Central memory CD4-positive, alpha-beta T cell (primary cell): ENCODE results near the gene ANKDD1B.
A peak's percentile ranks its signal among the peaks of the same experiment; 100 is the strongest.
"Not testable (repeated sequence)": the region's sequence is repeated elsewhere in the genome, so short reads cannot be mapped to it uniquely, and the experiment has no call there.

Source experiments
- DNase-seq: peaks from one replicate; pipeline ENCODE4 v3.0.0; 2022
- total RNA-seq, 3 experiments: gene quantifications; one replicate each; lab custom pipeline; 2026; lab: John Stamatoyannopoulos, UW

ANKDD1B gene
- total RNA-seq: 0.32 to 0.77 (median 0.49) reads per million in 3 experiments

DNA sequence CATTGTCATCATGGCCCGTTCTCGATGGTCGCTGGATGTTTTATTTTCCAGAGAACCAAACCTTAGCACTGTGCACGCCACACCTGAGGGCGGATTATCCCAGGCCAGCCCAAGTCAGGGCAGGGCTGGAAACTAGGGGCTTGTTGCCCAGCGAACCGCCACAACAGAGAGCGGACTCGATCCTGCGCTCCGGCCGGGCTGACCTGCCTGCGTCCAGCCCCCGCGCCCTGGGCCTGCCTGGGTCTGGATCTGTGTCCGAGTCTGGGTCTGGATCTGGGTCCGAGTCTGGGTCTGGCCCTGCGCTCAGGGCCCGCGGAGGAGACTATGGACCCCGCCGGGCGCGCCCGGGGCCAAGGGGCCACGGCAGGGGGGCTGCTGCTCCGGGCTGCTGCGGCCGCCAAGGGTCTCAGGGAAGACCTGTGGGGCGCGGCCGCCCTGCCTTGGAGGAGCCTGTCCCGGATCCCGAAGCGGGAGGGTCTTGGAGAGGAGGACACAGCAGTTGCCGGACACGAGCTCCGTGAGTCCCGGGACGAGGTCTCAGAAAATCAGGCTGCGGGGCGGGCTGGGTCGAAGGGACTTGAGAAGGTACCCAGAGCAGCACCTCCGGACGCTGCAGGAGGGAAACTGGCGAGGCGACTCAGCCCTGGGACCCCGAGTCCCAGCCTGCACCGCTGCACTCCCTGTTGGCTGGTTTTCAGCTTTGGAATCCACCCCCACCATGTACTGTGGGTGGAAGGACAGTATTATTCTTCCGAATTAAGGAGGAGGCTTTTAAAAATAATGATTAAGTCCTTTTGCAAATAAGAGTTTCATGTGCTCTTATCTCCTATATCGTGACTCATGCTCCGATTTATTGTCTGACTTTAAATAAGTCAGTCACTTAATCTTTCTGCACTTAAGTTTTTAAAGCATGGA lies at the start of gene ANKDD1B:
Gene ANKDD1B (plus strand): TSS at position 143 of the 915 bp plus-strand sequence. CDS start 182 bp downstream, at position 325.
- no peak for DNase-seq

DNA sequence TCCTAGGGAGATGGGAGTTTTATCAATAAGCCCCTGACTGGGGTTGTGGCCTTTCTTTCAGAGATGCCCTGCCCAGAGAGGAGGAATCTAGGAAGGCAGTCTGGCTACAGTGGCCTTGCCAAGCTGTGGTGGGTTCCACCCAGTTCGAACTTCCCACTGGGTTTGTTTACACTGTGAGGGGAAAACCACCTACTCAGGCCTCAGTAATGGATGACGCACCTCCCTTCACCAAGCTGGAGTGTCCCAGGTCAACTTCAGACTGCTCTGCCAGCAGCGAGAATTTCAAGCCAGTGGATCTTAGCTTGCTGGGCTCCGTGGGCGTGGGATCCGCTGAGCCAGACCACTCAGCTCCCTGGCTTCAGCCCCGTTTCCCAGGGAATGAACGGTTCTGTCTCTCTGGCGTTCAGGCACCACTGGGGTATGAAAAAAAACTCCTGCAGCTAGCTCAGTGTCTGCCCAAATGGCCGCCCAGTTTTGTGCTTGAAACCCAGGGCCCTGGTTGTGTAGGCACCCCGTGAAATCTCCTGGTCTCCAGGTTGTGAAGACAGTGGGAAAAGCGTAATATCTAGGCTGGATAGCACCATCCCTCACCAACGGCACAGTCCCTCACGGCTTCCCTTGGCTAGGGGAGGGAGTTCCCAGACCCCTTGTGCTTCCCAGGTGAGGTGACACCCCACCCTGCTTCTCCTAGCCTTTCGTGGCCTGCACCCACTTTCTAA lies 45.1 kb upstream of the ANKDD1B start:
- DNase-seq: not testable (repeated sequence)

DNA sequence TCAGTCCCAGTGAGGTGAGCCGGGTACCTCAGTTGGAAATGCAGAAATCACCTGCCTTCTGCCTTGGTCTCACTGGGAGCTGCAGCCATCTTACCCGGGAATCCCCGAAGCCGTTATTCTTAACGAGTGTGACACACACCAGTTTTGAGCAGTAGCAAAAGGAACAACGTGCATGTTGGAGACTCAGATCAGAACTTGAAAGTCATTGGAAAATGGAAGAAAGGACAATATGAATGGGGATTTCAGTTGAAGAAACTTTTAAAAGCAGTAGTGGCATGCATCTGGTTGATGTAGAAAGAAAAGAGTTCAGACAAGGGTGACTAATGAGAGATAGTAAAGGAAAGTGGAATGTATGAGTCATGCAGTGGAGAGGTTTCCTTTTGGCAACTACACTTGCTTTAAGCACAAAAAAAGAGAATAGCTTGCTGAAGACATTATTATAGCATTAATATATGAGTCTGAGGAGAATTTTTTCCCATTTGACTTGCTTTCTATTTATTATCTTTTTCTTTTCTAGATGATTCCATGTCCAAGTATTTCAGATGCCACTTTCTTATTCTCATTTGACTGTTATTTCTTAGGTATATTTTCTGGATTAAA lies 44.4 kb upstream of the ANKDD1B start:
- DNase-seq: peak; percentile 17

DNA sequence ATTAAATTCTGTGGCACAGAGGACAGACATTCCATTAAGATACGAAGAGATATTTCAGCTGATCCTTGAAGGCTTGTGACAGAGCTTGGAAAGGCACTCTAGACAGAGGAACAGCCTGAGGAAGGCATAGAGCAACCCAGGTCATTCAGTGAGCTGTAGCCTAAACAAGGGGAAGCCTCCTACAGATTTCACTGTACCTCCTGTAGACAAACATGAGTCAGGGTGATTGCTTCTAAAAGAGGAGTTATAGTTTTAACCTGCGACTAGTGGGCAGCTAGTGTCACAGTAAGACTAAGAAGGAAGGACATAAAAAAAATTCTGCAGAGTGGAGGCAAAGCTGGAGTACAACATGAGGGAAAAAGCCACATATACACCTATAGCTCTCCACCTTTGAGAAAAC lies 43.5 kb upstream of the ANKDD1B start:
- DNase-seq: no peak

DNA sequence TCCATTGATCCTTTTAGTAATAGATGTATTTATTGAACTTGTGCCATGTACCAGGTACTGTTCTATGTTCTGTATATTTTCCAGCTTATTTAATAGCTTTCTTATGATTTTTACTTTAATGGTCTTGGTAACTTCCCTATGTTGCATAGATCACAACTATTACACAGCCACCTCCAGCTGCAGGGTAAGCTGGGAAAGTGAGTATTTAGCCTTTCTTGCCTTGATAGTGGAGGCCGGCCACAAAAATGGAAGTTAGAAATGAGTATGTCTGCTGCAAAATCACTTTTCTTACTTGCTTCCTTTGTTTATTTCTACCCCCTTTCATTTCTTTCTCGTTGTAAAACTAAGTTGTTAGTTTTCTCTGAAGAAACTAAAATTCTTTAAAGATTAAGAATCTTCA lies 43.1 kb upstream of the ANKDD1B start:
- no peak for DNase-seq

DNA sequence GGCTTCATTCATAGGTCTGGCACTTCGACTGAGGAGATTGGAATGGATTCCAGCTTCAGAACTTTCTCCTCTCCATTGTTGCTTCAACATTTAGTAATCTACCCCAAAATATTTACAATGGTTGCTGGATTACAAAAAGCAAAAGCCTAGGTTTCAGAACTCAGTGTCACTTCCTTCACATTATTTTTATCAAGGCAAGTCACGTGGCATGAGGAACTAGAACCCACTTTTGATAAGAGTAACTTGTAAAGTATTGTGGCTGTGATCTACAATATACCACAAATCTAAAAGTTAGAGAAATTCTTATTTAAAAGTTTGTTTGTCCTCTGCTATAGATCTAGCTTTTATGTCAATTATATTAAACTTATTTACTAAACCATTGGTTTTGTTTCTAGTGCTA lies 39.7 kb upstream of the ANKDD1B start:
- DNase-seq: no peak

DNA sequence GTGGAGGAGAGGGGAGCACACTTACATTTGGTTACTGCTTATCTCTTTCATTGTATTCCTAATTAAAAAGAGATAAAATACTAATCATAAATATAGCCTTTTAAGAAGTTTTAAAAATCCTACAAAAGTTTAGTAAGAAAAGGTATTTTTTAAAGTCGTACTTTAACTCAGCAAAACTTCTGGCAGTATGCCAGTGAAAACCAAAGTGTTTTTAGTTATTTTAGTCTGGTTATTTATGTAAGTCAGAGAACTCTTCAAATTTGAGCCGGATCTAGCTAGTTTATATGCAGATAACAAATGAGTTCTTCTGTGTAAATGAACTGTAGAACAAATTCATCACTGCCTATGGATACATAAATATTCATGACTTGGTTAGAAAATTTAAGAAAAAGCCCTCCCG lies 36.5 kb upstream of the ANKDD1B start:
- no peak for DNase-seq

DNA sequence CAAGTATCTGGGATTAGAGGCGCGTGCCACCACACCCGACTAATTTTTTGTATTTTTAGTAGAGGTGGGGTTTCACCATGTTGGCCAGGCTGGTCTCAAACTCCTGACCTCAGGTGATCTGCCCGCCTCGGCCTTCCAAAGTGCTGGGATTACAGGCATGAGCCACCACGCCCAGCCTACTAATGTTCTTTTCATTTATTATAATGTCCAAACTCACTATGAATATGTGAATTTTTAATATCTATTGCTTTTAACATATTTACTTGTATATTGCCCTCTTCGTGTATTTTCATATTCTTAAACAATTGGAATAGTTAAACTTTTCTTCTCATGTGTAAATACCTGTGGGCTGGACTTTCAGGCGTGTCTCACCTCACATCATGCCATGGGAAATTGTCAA lies 33.0 kb upstream of the ANKDD1B start:
- DNase-seq: not testable (repeated sequence)

DNA sequence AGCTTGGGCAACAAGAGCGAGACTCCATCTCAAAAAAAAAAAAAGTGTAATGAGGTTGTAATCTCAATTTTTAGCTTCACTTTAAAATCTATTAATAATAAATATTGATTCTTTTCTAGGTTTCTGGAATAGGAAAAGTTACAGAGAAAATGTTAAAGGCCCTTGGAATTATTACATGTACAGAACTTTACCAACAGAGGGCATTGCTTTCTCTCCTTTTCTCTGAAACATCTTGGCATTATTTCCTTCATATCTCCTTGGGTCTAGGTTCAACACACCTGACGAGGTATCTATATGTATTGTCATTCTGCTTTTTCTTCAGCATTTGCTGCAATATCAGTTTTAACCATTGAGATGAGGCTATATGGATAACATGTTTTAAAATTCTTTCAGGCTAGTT lies 26.6 kb upstream of the ANKDD1B start:
- DNase-seq: no peak

DNA sequence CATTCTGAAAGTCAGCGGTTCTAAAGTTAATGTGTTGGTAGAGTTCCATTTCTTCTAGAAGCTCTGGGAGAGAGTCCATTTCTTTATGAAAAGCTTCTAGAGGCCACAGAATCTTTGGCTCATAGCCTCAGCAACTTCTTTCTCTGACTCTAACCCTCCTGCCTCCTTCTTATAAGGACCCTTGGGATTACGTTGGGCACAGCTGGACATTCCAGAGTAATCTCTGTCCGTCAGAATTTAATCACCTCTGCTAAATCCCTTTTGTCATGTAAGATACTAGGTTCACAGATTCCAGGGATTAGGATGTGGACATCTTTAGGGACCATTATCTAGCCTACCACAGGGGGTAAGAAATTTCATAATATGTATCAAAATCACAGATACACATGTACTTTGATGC lies 22.6 kb upstream of the ANKDD1B start:
- no peak for DNase-seq

DNA sequence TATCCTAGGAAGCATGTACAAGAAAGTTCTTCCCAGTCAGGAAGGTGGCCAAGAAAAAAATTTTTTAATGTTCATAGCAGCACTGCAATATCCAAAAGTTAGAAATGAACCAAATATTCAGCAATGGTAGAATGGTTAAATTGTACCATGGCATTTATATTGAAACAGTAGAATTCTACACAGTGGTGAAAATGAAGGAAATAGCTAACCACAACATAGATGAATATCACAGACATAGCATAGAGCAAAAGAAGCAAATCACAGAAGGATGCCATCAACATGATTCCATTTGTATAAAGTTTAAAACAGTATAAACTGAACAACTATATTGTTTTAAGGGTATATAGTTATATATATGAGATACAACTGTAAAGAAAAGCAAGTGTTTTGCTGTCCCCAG lies 10.7 kb upstream of the ANKDD1B start:
- no peak for DNase-seq

DNA sequence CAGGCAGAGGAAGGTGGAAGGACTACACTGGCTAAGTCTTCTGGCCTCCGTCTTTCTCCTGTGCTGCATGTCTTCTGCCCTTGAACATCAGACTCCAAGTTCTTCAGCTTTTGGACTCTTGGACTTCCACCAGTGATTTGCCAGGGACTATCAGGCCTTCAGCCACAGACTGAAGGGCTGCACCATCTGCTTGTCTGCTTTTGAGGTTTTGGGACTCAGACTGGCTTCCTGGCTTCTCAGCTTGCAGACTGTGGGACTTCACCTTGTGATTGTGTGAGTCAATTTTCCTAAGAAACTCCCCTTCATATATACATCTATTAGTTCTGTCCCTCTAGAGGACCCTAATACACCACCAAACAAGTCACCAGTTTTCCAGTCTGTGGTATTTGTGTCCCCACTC lies 9.7 kb upstream of the ANKDD1B start:
- DNase-seq: no peak

DNA sequence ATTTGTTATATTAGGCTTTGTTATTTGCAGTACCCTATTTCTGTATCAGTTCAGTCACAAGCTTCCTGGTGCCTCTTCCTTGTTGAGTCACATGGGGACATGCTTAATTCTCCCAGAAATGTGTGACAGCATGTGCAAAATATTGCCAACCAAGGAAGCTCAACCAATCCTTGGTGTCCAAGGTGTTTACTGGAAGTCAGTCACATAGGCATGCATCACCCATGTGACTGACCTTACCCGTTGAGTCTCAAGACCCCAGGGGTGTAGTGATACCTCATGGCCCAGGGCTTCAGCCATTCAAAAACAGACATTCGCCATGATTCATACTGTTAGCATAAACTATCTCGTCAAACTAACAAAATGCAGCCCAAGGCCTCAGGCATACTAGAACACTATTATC lies 9.3 kb upstream of the ANKDD1B start:
- DNase-seq: no peak

DNA sequence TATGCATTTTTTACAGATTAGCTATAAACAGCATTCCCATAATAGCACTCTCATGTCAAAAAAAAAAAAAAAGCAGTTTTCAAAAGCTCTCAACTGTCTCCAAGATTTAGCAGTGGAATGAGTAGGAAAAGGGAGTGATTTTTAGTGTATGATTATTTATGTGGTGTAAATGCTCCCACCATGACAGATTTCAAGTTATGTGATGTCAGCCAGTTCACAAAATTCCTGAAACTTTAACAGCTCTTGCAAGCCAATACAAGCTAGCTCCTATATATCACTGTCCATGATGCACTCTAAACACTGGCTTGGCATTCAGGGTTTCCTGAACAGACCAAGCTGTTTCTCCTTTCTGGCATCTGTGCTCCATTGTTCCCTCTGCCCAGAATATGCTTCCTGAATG lies 7.9 kb upstream of the ANKDD1B start:
- no peak for DNase-seq

DNA sequence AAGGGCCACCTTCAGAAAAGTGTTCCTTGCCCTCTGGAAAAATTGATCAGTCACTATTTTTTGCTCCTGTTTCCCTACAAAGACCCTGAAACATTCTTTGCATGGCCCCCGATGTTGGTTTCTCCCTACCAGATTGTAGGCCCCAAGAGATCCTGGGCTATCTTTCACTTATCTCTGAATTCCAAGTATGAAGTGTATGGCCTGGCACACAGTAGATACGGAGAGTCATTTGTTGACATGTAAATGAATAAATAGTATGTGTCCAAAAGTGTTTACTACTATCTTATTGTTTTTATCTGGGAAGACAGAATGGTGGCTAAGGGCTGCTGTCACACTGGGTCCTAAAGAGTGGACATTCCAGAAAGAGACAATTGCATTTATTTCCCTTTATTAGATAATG lies 7.4 kb upstream of the ANKDD1B start:
- DNase-seq: no peak

DNA sequence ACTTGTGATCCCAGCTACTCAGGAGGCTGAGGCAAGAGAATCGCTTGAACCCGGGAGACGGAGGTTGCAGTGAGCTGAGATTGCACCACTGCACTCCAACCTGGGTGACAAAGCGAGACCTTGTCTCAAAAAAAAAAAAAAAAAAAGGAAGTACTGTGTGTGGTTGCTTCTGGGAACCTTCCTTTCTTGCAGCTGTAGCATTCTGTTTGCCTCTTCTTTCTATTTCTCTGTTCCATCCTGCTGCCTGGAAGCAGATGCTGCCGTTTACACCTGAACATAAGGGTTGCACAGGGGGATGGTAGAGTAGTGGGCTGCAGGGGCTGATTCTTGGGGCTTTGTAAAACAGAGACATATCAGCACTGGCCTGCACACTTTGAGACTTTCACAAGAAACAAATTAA lies 3.9 kb upstream of the ANKDD1B start:
- DNase-seq: not testable (repeated sequence)

DNA sequence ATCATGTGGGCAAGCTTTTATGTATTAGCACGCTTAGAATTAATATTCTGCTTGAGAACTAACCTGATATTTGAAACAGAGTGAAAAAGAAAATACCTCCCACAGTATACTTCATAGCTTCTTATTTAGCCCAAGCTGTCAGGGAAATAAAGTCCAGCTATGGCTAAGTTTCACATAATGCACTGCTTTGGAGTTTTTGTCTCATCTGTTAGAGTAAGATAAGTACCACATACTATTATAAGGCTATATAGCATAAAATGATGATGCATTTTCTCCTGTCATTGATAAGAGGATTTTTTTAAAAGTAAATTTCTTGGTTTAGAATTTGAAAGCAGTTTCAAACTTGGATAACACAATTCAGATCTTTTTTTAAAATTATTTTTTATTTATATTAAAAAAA lies 2.4 kb upstream of the ANKDD1B start:
- DNase-seq: no peak

DNA sequence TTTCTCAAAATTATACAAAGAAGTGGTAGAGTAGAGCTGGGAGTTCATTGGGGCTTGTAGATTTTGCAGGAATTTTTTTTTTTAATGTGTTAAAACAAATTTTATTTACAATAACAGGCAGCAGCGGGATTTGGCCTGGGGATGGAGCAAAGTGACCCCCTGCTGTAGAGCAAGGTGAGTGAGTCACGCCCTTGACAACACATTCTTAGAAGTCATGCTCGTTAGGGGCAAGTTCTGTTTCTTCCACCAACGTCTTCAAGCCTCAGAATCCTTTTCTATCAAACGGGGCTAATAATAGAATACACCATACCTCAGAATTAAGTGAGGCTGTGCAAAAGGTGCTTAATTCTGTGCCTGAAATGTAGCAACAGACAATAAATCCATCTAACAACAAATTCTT lies 1.1 kb upstream of the ANKDD1B start:
- DNase-seq: no peak

DNA sequence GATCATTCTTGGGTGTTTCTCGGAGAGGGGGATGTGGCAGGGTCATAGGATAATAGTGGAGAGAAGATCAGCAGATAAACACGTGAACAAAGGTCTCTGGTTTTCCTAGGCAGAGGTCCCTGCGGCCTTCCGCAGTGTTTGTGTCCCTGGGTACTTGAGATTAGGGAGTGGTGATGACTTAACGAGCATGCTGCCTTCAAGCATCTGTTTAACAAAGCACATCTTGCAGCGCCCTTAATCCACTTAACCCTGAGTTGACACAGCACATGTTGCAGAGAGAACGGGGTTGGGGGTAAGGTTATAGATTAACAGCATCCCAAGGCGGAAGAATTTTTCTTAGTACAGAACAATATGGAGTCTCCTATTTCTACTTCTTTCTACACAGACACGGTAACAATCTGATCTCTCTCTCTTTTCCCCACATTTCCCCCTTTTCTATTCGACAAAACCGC lies 368 bp upstream of the ANKDD1B start:
- not testable (repeated sequence) for DNase-seq

DNA sequence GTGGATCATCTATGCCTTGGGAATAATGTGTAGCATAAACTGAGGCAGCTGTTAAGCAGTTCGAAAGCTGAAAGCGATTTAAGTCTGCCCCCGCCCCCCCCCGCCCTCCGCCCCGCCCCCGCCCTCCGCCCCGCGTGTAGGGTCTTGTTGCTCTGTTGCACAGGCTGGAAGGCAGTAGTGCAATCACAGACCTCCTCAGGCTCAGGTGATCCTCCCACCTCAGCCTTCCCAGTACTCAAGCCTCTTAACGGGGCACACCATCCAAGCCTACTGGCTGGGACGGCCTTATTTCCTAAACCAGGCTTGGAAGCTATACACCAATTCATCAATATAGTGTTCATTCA lies 945 bp downstream of the ANKDD1B start:
- no peak for DNase-seq

DNA sequence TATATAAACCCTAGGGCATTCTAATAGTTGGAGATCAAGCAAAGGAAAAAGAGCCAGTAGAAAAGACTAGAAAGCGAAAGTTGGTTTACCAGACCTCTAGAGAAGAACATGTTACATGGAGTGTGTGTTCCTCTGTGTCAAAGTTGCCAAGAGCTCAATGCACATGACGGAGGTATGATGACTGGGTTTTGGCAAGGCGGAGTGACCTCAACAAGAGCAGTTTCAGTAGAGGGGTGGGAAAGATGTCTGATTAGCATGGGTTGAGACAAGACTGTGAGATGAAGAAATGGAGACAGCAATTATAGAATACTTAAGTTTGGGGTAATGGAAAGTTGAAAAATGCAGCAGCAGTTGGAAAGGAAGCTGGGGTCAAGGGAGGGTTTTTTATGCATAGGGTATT lies 1.6 kb downstream of the ANKDD1B start:
- DNase-seq: no peak

DNA sequence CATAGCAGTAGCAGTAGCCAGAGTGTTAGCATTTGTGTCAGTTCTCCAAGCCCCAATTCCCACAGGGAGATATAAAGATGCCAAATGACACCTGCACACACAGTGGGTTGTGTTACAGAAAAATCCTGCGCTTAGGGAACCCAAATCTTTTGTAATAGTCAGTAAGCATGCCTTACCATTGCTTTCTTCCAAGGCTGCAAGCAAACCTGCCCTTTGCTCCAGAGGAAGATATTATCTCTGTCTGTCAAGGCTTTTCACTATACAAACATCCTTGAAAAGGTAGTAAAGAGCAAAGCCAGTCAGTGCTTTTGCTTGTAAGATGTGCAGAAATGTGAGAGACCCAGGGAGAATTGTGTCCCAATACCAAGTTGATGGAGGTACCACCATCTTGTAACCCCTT lies 2.9 kb downstream of the ANKDD1B start:
- DNase-seq: no peak

DNA sequence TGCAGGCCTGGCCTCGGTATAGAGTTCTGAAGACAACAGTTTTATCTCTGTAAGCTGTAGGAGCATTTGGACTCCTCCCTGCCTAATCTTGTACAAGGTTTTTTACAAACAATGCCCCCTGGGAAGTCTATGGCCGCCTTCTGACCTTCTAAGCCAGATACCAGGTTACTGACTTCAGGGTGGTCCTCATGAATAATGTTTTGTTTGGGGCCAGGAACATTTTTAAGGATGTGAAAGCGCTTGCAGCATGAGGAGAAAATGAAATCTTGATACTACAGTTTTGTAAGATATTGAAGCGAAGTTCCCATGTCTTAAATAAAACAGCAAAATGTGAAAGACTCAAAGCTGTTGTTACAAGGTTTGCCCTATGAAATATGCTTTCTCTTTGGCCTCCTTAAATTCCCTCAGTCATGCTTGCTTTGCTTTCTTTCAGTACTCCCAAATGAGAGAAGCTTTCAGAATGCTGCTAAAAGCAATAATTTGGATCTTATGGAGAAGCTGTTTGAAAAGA lies 5.2 kb downstream of the ANKDD1B start:
- no peak for DNase-seq
